Measurements from ENCODE around the gene PON2.

The PON2 gene

GRCh38 chr7:95430864-95431263 is 4.0 kb downstream of the PON2 start:
- DNase-seq: no peak
- H3K4me3 Mint-ChIP-seq: no peak overlapping the region
- H3K9me3 Mint-ChIP-seq: no peaks in the 10 kb centered on the region
- no peak overlapping the region for H3K27ac Mint-ChIP-seq
- peaks cover 14% of the 10 kb centered on the region for H3K4me1 Mint-ChIP-seq (ENCODE audit: low read depth)
- no peaks in the 10 kb centered on the region for H3K36me3 Mint-ChIP-seq (ENCODE audit: low read depth)
- peaks cover 12% of the 10 kb centered on the region for H3K27me3 Mint-ChIP-seq

- no peaks in the 10 kb centered on the region for H3K9me3 Mint-ChIP-seq
- no peak for DNase-seq
- H3K4me1 Mint-ChIP-seq (ENCODE audit: low read depth): peaks cover 5% of the 10 kb centered on the region
- H3K27ac Mint-ChIP-seq: no peak overlapping the region
- peaks cover 9% of the 10 kb centered on the region for H3K27me3 Mint-ChIP-seq
- no peaks in the 10 kb centered on the region for H3K36me3 Mint-ChIP-seq (ENCODE audit: low read depth)
- no peak overlapping the region for H3K4me3 Mint-ChIP-seq
Measured at GRCh38 chr7:95429241-95429990, 5.4 kb downstream of the PON2 start.

- Mint-ChIP-seq H3K9me3 (no peaks in the 10 kb centered on the region), H3K27me3 (peaks cover 3% of the 10 kb centered on the region), H3K4me3 (no peak overlapping the region), H3K36me3 (ENCODE audit: low read depth) (no peaks in the 10 kb centered on the region), H3K27ac (no peak overlapping the region), H3K4me1 (ENCODE audit: low read depth) (no peaks in the 10 kb centered on the region)
- no peak for DNase-seq
Measured at GRCh38 chr7:95427914-95428516, 6.8 kb downstream of the PON2 start.

GRCh38 chr7:95427166-95427565 is 7.7 kb downstream of the PON2 start:
- Mint-ChIP-seq H3K9me3 (no peaks in the 10 kb centered on the region), H3K4me3 (no peak overlapping the region), H3K4me1 (ENCODE audit: low read depth) (no peaks in the 10 kb centered on the region), H3K27me3 (peaks cover 3% of the 10 kb centered on the region), H3K36me3 (ENCODE audit: low read depth) (no peaks in the 10 kb centered on the region), H3K27ac (no peak overlapping the region)
- DNase-seq: no peak

- Mint-ChIP-seq H3K9me3 (no peaks in the 10 kb centered on the region), H3K27me3 (peaks cover 3% of the 10 kb centered on the region), H3K4me1 (ENCODE audit: low read depth) (no peaks in the 10 kb centered on the region), H3K36me3 (ENCODE audit: low read depth) (no peaks in the 10 kb centered on the region), H3K27ac (no peak overlapping the region), H3K4me3 (no peak overlapping the region)
- no peak for DNase-seq
Measured at GRCh38 chr7:95425694-95426093, 9.1 kb downstream of the PON2 start.

GRCh38 chr7:95424716-95425115 is 10.1 kb downstream of the PON2 start:
- no peak for DNase-seq
- no peak overlapping the region for H3K4me3 Mint-ChIP-seq
- H3K27me3 Mint-ChIP-seq: peaks cover 3% of the 10 kb centered on the region
- H3K4me1 Mint-ChIP-seq (ENCODE audit: low read depth): no peaks in the 10 kb centered on the region
- H3K27ac Mint-ChIP-seq: no peak overlapping the region
- no peaks in the 10 kb centered on the region for H3K36me3 Mint-ChIP-seq (ENCODE audit: low read depth)
- H3K9me3 Mint-ChIP-seq: no peaks in the 10 kb centered on the region

- no peak overlapping the region for H3K27ac Mint-ChIP-seq
- no peaks in the 10 kb centered on the region for H3K4me1 Mint-ChIP-seq (ENCODE audit: low read depth)
- no peaks in the 10 kb centered on the region for H3K36me3 Mint-ChIP-seq (ENCODE audit: low read depth)
- H3K4me3 Mint-ChIP-seq: no peak overlapping the region
- no peaks in the 10 kb centered on the region for H3K27me3 Mint-ChIP-seq
- no peaks in the 10 kb centered on the region for H3K9me3 Mint-ChIP-seq
- no peak for DNase-seq
Measured at GRCh38 chr7:95421847-95422444, 12.9 kb downstream of the PON2 start.

GRCh38 chr7:95421000-95421846 is 13.6 kb downstream of the PON2 start:
- H3K27me3 Mint-ChIP-seq: no peaks in the 10 kb centered on the region
- DNase-seq: no peak
- H3K4me3 Mint-ChIP-seq: no peak overlapping the region
- no peaks in the 10 kb centered on the region for H3K9me3 Mint-ChIP-seq
- H3K36me3 Mint-ChIP-seq (ENCODE audit: low read depth): no peaks in the 10 kb centered on the region
- H3K27ac Mint-ChIP-seq: no peak overlapping the region
- no peaks in the 10 kb centered on the region for H3K4me1 Mint-ChIP-seq (ENCODE audit: low read depth)

- Mint-ChIP-seq H3K4me1 (ENCODE audit: low read depth) (no peaks in the 10 kb centered on the region), H3K36me3 (ENCODE audit: low read depth) (peaks cover 2% of the 10 kb centered on the region), H3K9me3 (no peaks in the 10 kb centered on the region), H3K4me3 (no peak overlapping the region), H3K27ac (no peak overlapping the region), H3K27me3 (no peaks in the 10 kb centered on the region)
- no peak for DNase-seq
Measured at GRCh38 chr7:95412075-95412474, 22.8 kb downstream of the PON2 start.

- H3K4me3 Mint-ChIP-seq: no peak overlapping the region
- no peak for DNase-seq
- H3K27me3 Mint-ChIP-seq: no peaks in the 10 kb centered on the region
- H3K27ac Mint-ChIP-seq: no peak overlapping the region
- no peaks in the 10 kb centered on the region for H3K9me3 Mint-ChIP-seq
- peaks cover 2% of the 10 kb centered on the region for H3K36me3 Mint-ChIP-seq (ENCODE audit: low read depth)
- no peaks in the 10 kb centered on the region for H3K4me1 Mint-ChIP-seq (ENCODE audit: low read depth)
Measured at GRCh38 chr7:95411666-95412065, 23.2 kb downstream of the PON2 start.

- Mint-ChIP-seq H3K27me3 (no peaks in the 10 kb centered on the region), H3K9me3 (no peaks in the 10 kb centered on the region), H3K4me1 (ENCODE audit: low read depth) (no peaks in the 10 kb centered on the region), H3K4me3 (no peak overlapping the region), H3K27ac (no peak overlapping the region), H3K36me3 (ENCODE audit: low read depth) (peaks cover 1% of the 10 kb centered on the region)
- DNase-seq: no peak
Measured at GRCh38 chr7:95411036-95411435, 23.8 kb downstream of the PON2 start.

- Mint-ChIP-seq H3K4me3 (no peak overlapping the region), H3K27ac (no peak overlapping the region), H3K9me3 (no peaks in the 10 kb centered on the region), H3K4me1 (ENCODE audit: low read depth) (no peaks in the 10 kb centered on the region), H3K27me3 (no peaks in the 10 kb centered on the region), H3K36me3 (ENCODE audit: low read depth) (no peaks in the 10 kb centered on the region)
- DNase-seq: no peak
Measured at GRCh38 chr7:95407751-95408150, 27.1 kb downstream of the PON2 start.

GRCh38 chr7:95405800-95406199 is 29.0 kb downstream of the PON2 start:
- no peaks in the 10 kb centered on the region for H3K27me3 Mint-ChIP-seq
- no peak for DNase-seq
- no peaks in the 10 kb centered on the region for H3K9me3 Mint-ChIP-seq
- no peaks in the 10 kb centered on the region for H3K36me3 Mint-ChIP-seq (ENCODE audit: low read depth)
- H3K27ac Mint-ChIP-seq: no peak overlapping the region
- no peaks in the 10 kb centered on the region for H3K4me1 Mint-ChIP-seq (ENCODE audit: low read depth)
- no peak overlapping the region for H3K4me3 Mint-ChIP-seq

GRCh38 chr7:95405208-95405607 is 29.6 kb downstream of the PON2 start:
- H3K36me3 Mint-ChIP-seq (ENCODE audit: low read depth): no peaks in the 10 kb centered on the region
- no peak overlapping the region for H3K4me3 Mint-ChIP-seq

More at GRCh38 chr7:95405208-95405607, 29.6 kb downstream of the PON2 start:
- DNase-seq: no peak
- no peak overlapping the region for H3K27ac Mint-ChIP-seq
- no peaks in the 10 kb centered on the region for H3K27me3 Mint-ChIP-seq
- no peaks in the 10 kb centered on the region for H3K4me1 Mint-ChIP-seq (ENCODE audit: low read depth)
- no peaks in the 10 kb centered on the region for H3K9me3 Mint-ChIP-seq
